T-helper 2 cell treated with Interferon-gamma antibody and Interleukin-4, amounts not matched to agents 5 μg/mL and 100 μg/mL, for 36 hours (primary cell): ENCODE measurements around the gene GRIP1.

Experiments used
- DNase-seq: peaks from one replicate; pipeline ENCODE4 v3.0.0; 2021; ENCODE audit warnings: low spot score
- H3K27ac Mint-ChIP-seq: one replicate; pipeline ENCODE4 v1.8.0; 2021; ENCODE audit warnings: mild to moderate bottlenecking, mixed read lengths
- H3K27me3 Mint-ChIP-seq: one replicate; pipeline ENCODE4 v1.8.0; 2021; ENCODE audit warnings: low read depth, mixed read lengths
- H3K36me3 Mint-ChIP-seq: one replicate; pipeline ENCODE4 v1.8.0; 2021; ENCODE audit warnings: low read depth, mixed read lengths
- H3K4me1 Mint-ChIP-seq: one replicate; pipeline ENCODE4 v1.8.0; 2021; ENCODE audit warnings: low read depth, mixed read lengths
- H3K4me3 Mint-ChIP-seq: one replicate; pipeline ENCODE4 v1.8.0; 2022; ENCODE audit warnings: mild to moderate bottlenecking, moderate library complexity, mixed read lengths
- H3K9me3 Mint-ChIP-seq: one replicate; pipeline ENCODE4 v1.8.0; 2021; ENCODE audit warnings: mixed read lengths

Gene GRIP1

DNA sequence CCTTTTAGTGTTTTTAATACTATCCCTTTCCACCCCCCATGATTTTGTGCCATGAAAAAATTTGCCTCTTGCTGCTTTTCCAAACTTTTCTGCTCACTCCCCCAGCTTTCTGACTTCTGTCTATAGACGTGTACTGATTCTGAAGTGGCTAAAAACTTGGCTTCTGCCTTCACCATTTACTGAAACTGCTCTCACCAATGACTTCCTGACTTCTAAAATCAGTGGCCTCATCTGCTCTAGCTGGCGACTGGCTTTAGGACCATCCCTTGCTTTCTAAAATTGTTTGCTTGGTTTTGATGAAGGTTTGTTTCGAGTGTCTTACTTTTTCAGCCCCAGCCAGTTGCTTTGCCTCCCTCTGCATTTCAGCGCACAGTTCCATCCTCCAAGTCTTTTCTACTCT is 231.2 kb downstream of the GRIP1 start:
- Mint-ChIP-seq H3K4me1 (no peaks in the 10 kb centered on the region), H3K27ac (no peak overlapping the region), H3K36me3 (no peaks in the 10 kb centered on the region), H3K9me3 (no peaks in the 10 kb centered on the region), H3K27me3 (peaks cover 2% of the 10 kb centered on the region), H3K4me3 (no peak overlapping the region)
- DNase-seq: no peak

DNA sequence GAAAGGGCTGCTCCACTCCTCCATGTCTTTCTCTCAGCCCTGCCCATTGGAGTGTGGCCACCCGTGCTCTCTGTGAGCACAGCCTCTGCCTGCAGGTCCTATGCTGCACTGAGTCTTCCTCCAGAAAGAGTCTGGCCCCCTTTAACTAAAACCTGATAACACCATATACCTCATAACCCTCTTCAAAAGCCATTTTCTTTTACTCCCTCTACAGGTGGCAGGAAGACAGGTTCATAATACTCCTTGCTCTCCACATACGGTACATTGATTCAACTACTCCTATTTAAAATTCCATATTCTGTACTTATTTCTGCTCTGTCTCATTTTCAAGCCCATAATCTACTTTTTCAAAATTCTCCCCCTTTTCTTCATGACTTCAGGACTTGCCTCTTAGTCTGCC is 232.6 kb downstream of the GRIP1 start:
- Mint-ChIP-seq H3K36me3 (no peaks in the 10 kb centered on the region), H3K27ac (no peak overlapping the region), H3K27me3 (no peaks in the 10 kb centered on the region), H3K4me1 (no peaks in the 10 kb centered on the region), H3K4me3 (no peak overlapping the region), H3K9me3 (no peaks in the 10 kb centered on the region)
- DNase-seq: no peak

DNA sequence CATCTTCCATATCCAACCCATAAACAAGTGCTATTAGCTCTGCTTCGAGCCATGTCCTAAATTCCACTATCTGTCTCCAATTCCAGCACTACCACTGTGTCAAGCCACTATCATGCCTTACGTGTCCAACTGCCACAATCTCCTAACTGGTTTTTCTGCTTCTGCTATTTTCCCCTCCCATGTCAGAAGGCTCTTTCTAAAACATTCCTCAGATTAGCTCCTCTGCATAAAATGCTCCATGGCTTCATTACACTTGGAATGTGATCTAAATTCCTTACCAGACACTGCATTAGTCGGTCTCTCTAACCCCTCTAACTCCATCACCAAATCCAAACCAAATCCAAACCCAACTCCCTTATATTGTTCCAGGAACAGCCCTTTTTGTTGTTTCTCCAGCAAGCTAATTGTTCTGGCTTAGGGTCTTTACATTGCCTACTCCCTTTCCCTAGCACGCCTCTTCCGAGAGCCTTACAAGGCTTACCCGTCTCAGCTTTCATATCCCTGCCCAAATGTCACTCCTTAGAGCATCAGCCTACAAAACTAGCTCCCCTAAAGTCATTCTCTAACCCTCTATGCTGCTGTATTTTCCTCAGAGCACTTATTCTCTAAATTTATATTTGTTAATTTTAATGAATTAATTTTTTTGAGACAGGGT is 236.8 kb downstream of the GRIP1 start:
- Mint-ChIP-seq H3K9me3 (no peaks in the 10 kb centered on the region), H3K36me3 (no peaks in the 10 kb centered on the region), H3K27ac (no peak overlapping the region), H3K4me3 (no peak overlapping the region), H3K4me1 (no peaks in the 10 kb centered on the region), H3K27me3 (no peaks in the 10 kb centered on the region)
- DNase-seq: no peak

DNA sequence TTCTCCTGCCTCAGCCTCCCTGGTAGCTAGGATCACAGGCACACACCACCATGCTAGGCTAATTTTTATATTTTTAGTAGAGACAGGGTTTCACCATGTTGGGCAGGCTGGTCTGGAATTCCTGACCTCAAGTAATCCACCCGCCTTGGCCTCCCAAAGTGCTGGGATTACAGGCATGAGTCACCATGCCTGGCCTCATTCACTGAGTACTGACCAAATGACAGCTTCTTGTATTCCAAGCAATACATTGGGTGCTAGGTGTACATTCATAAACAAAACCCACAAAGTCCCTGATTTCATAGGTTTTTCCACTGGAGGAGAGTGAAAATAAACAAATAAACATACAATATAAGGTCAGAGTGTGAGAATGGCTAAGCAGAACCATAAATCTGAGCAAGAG is 240.3 kb downstream of the GRIP1 start:
- Mint-ChIP-seq H3K9me3 (no peaks in the 10 kb centered on the region), H3K4me3 (no peak overlapping the region), H3K4me1 (no peaks in the 10 kb centered on the region), H3K36me3 (no peaks in the 10 kb centered on the region), H3K27me3 (no peaks in the 10 kb centered on the region), H3K27ac (no peak overlapping the region)
- DNase-seq: no peak

DNA sequence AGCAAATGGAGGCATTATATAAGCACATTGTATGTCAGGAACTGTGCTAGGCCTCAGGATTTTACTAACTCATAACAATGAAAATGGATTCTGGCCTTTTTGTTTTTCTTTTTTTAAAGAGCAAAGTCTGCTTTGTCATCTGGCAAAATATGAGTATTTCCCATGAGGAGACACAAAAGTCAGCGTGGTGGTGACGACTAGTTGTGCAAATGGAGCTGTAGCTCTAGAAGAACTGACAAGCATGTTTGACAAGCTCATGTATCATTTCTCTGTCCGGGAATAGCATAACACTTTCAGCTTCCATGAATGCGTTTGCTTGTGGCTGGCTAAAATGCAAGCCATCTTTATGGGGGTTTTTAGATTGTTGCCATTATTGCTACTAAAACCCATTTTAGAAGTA is 248.8 kb downstream of the GRIP1 start:
- H3K27me3 Mint-ChIP-seq: peaks cover 12% of the 10 kb centered on the region
- H3K9me3 Mint-ChIP-seq: no peaks in the 10 kb centered on the region
- no peak for DNase-seq
- no peaks in the 10 kb centered on the region for H3K4me1 Mint-ChIP-seq
- H3K4me3 Mint-ChIP-seq: no peak overlapping the region
- no peak overlapping the region for H3K27ac Mint-ChIP-seq
- H3K36me3 Mint-ChIP-seq: no peaks in the 10 kb centered on the region

DNA sequence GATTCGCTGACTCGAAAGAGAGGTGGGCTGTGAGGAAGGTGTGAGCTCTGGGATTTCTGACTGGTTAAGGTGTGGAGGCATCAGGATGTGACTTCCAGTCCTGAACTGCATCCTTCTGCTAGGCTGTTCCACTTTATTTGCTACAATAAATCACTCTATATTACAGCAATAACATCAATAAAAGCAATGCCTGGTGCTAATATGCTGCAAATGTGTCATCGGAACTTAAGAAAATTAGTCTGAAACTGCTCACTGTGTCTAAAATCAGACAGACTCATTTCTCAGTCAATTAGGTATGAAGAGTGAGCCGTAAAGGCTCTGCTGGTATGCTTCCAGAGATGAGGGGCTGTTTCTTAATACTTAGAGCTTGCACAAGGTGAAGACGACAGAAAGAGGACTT is 250.0 kb downstream of the GRIP1 start:
- peaks cover 5% of the 10 kb centered on the region for H3K9me3 Mint-ChIP-seq
- H3K27me3 Mint-ChIP-seq: peaks cover 12% of the 10 kb centered on the region
- no peaks in the 10 kb centered on the region for H3K4me1 Mint-ChIP-seq
- H3K27ac Mint-ChIP-seq: no peak overlapping the region
- no peak for DNase-seq
- no peak overlapping the region for H3K4me3 Mint-ChIP-seq
- no peaks in the 10 kb centered on the region for H3K36me3 Mint-ChIP-seq

DNA sequence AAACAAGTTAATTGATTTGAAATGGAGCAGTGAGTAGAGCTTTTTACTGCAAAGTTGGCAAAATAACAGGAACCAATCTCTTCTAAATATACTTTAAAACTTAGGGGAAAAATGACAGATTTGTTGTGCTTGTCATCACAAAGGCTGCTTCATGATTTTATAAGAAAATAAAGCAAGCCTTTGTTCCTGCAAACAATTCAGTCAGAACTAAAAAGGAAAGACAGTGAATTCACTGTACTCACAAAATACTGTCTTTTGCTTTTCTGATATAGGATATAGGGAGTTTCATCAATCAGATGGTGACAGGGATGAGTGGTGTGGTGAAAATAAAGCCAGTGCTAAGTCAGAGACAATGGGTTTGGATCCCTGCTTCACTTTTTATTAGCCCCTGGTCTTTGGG is 250.6 kb downstream of the GRIP1 start:
- no peak overlapping the region for H3K4me3 Mint-ChIP-seq
- DNase-seq: no peak
- H3K27ac Mint-ChIP-seq: no peak overlapping the region
- H3K36me3 Mint-ChIP-seq: no peaks in the 10 kb centered on the region
- no peaks in the 10 kb centered on the region for H3K4me1 Mint-ChIP-seq
- H3K27me3 Mint-ChIP-seq: peaks cover 12% of the 10 kb centered on the region
- H3K9me3 Mint-ChIP-seq: peaks cover 5% of the 10 kb centered on the region

DNA sequence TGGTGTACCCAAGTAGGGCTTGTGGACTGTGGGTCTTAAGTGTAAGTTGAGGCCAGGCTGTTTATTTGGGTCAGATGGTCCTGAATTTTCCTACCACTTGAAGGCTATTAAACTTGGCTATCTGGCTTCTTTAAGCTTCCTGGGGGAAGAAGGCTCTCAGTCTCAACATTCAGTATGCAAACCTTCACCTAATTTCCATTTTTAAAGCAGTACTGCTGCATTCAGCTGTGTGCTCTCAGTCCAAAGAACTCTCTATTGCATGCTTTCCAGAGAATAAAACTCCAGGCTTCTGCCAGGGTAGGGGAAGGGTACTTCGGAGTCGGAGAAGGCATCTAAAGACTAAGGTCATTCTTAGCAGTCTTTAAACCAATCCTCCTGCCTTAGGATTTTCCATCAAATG is 252.2 kb downstream of the GRIP1 start:
- no peaks in the 10 kb centered on the region for H3K4me1 Mint-ChIP-seq
- H3K27me3 Mint-ChIP-seq: peaks cover 18% of the 10 kb centered on the region
- no peaks in the 10 kb centered on the region for H3K36me3 Mint-ChIP-seq
- H3K4me3 Mint-ChIP-seq: no peak overlapping the region
- peaks cover 5% of the 10 kb centered on the region for H3K9me3 Mint-ChIP-seq
- no peak overlapping the region for H3K27ac Mint-ChIP-seq
- DNase-seq: no peak

DNA sequence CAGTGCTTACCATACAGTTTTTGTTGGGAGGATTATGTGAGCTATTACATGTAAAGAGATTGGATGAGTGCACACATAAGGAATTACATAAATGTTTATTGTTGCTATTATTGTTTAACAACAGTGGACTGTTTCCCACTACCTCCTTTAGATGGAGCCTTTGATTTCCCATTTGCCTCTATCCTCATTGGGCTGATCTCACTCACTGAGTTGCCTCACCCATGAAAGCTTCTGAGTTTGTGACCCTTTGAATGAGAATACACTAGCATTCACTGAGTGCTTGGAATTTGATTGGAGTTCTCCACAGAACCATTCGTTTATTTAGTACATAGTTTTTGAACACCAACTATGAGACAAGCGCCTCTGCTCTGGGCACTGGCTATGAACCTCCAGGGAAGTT is 255.6 kb downstream of the GRIP1 start:
- H3K4me1 Mint-ChIP-seq: no peaks in the 10 kb centered on the region

DNA sequence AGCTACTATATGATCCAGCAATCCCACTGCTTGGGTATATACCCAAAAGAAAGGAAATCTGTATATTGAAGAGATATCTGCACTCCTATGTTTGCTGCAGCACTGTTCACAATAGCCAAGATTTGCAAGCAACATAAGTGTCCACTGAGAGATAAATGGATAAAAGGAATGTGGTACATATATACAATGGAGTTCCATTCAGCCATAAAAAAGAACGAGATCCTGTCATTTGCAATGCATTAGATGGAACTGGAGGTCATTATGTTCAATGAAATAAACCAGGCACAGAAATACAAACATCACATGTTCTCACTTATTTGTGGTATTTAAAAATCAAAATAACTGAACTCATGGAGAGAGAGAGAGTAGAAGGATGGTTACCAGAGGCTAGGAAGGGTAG is 260.0 kb downstream of the GRIP1 start:
- Mint-ChIP-seq H3K4me1 (no peaks in the 10 kb centered on the region), H3K4me3 (no peak overlapping the region), H3K36me3 (no peaks in the 10 kb centered on the region), H3K27ac (no peak overlapping the region), H3K27me3 (peaks cover 43% of the 10 kb centered on the region), H3K9me3 (no peaks in the 10 kb centered on the region)
- no peak for DNase-seq

More for the DNA sequence above, 255.6 kb downstream of the GRIP1 start:
- Mint-ChIP-seq H3K4me3 (no peak overlapping the region), H3K27me3 (peaks cover 25% of the 10 kb centered on the region), H3K27ac (no peak overlapping the region), H3K9me3 (peaks cover 5% of the 10 kb centered on the region), H3K36me3 (no peaks in the 10 kb centered on the region)
- no peak for DNase-seq

DNA sequence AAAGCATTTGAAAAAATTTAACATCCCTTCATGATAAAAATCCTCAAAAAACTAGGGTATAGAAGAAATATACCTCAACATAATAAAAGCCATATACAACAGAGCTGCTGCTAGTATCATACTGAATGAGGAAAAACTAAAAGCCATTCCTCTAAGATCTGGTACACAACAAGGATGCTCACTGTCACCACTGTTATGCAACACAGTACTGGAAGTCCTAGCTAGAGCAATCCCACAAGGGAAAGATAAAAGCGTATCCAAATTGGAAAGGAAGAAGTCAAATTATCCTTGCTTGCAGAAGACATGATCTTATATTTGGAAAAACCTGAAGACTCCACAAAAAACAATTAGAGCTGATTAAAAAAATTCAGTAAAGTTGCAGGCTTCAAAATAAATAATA is 261.7 kb downstream of the GRIP1 start:
- DNase-seq: no peak
- Mint-ChIP-seq H3K27ac (no peak overlapping the region), H3K4me1 (no peaks in the 10 kb centered on the region), H3K27me3 (peaks cover 48% of the 10 kb centered on the region), H3K9me3 (no peaks in the 10 kb centered on the region), H3K36me3 (no peaks in the 10 kb centered on the region), H3K4me3 (no peak overlapping the region)

DNA sequence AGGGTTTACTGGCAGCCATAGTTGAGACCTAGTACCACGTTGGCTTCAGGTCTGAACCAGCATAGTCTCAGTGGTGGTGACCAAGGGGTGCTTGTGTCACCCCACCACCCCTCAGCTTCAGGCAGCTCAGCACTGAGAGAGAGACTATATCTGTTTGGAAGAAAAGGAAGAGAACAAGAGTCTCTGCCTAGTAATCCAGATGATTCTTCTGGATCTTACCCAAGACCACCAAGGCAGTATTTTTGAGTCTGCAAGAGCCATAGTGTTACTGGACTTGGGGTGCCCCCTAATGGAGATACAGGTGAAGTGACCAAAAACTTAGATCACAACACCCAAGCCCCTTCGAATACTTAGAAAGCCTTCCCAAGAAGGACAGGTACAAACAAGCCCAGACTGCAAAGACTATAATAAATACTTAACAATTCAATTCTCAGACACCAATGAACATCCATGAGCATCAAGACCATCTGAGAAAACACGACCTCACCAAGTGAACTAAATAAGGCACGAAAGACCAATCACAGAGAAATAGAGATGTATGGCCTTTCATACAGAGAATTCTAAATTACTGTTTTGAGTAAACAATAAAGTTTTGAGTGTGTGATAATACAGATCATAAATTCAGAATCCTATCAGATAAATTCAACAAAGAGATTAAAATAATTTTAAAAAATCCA is 269.5 kb downstream of the GRIP1 start:
- H3K4me3 Mint-ChIP-seq: no peak overlapping the region
- no peak overlapping the region for H3K27ac Mint-ChIP-seq
- DNase-seq: no peak
- H3K4me1 Mint-ChIP-seq: peaks cover 2% of the 10 kb centered on the region
- H3K9me3 Mint-ChIP-seq: no peaks in the 10 kb centered on the region
- H3K27me3 Mint-ChIP-seq: peaks cover 19% of the 10 kb centered on the region
- H3K36me3 Mint-ChIP-seq: no peaks in the 10 kb centered on the region

DNA sequence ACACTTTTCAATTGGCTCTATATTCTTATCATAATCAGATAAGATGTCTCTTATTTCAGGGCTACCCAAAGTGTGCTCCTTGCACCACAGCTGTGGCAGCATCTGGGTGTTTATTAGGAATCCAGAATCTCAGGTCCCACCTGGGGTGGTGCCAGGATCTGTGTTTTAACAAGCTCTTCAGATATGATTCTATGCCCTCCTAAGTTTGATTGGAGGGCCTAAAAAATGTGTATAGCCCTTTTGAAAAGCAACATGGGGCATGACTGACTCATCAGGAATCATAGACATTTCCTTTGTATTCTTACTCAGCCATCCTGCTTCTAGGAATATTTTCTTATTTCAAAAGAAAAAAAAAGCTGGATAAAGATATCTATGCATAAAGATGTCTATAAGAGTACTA is 273.5 kb downstream of the GRIP1 start:
- Mint-ChIP-seq H3K27me3 (peaks cover 10% of the 10 kb centered on the region), H3K4me1 (peaks cover 2% of the 10 kb centered on the region), H3K4me3 (no peak overlapping the region), H3K36me3 (no peaks in the 10 kb centered on the region), H3K9me3 (no peaks in the 10 kb centered on the region), H3K27ac (no peak overlapping the region)
- no peak for DNase-seq

DNA sequence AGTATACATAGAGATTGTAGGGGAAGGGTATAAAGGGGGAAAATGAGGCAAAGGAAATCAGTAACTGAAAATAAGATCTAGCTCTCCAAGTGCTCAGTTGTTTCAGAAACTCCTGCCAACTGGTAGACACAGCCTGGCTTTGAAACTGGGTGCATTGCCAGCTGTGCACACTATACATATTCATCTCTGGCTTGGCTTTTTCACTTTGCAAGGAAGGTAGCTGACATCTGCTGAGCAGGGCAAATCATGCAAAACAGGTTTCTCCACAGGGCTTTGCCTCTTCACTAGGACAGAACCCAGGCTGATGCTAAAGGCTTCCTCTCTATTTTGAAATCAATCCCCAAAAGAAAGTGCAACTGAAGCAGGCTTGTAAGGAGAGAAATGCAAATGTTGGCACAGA is 275.1 kb downstream of the GRIP1 start:
- Mint-ChIP-seq H3K27me3 (peaks cover 10% of the 10 kb centered on the region), H3K27ac (no peak overlapping the region), H3K4me1 (no peaks in the 10 kb centered on the region), H3K36me3 (no peaks in the 10 kb centered on the region), H3K4me3 (no peak overlapping the region), H3K9me3 (no peaks in the 10 kb centered on the region)
- no peak for DNase-seq

DNA sequence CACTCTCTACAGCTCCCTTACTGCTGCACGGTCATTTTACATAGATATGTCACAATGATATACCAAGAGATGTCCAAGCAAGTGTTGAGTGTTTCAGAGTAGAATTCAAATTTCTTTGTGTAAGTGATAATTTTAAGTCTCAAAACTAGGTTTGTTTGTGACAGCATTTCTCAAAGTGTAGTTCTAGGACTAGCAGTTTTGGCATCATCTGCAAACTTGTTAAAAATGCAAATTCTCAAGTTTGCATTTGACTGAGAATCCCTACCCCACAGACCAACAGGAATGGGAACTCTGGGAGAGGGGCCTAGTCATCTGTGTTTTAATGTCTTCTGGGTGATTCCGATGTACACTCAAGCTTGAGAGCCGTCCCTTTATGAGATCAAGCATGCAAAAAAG is 279.0 kb downstream of the GRIP1 start:
- Mint-ChIP-seq H3K4me3 (no peak overlapping the region), H3K4me1 (no peaks in the 10 kb centered on the region), H3K36me3 (no peaks in the 10 kb centered on the region), H3K27ac (no peak overlapping the region), H3K9me3 (no peaks in the 10 kb centered on the region), H3K27me3 (peaks cover 19% of the 10 kb centered on the region)
- DNase-seq: no peak
